SK-N-MC (cell line): ENCODE measurements around the gene AGAP1.
"Not testable (repeated sequence)": the region's sequence is repeated elsewhere in the genome, so short reads cannot be mapped to it uniquely, and the experiment has no call there.

ENCODE experiments used
- DNase-seq: peaks from one replicate; pipeline ENCODE4 v3.0.0-alpha.2; 2011; ENCODE audit warnings: low read depth, low spot score
- H3K27ac ChIP-seq: fragments of 200-600 bp; sonication (generic); 2 replicates; pipeline ENCODE4 v1.5.1; 2016; ENCODE audit warnings: mixed run types
- H3K36me3 ChIP-seq: fragments of 200-600 bp; sonication (generic); 2 replicates; pipeline ENCODE4 v1.6.1; 2017; ENCODE audit warnings: antibody characterized with exemption, low read length, mixed read lengths; ENCODE audit not compliant: insufficient read depth
- H3K4me3 ChIP-seq: fragments of 200-600 bp; sonication (generic); 2 replicates; pipeline ENCODE4 v1.5.1; 2016
- H3K9ac ChIP-seq: fragments of 200-600 bp; sonication (generic); 2 replicates; pipeline ENCODE4 v1.8.0; 2017; ENCODE audit warnings: mixed run types, mixed read lengths; ENCODE audit not compliant: insufficient read length
- H3K9me3 ChIP-seq: fragments of 200-600 bp; sonication (generic); 2 replicates; pipeline ENCODE4 v1.6.1; 2017; ENCODE audit warnings: low read depth, mild to moderate bottlenecking, antibody characterized with exemption, low read length, moderate library complexity, mixed read lengths
- EZH2 ChIP-seq: fragments of 200-600 bp; sonication (generic); IDR thresholded peaks from one replicate; pipeline ENCODE4 v1.6.1; 2017; ENCODE audit warnings: antibody characterized with exemption
- FOXP2 ChIP-seq: optimal IDR thresholded peaks from 2 replicates; pipeline ENCODE3; 2011; ENCODE audit warnings: mild to moderate bottlenecking, moderate library complexity; ENCODE audit not compliant: insufficient read depth; ENCODE audit errors: extremely low read length, control extremely low read depth
- POLR2AphosphoS5 ChIP-seq: IDR thresholded peaks from 2 replicates; pipeline ENCODE4 v1.6.1; 2012; ENCODE audit warnings: mild to moderate bottlenecking, low read depth, low read length, borderline replicate concordance

Gene AGAP1

GRCh38 chr2:235596272-235596671 is 102.4 kb downstream of the AGAP1 start:
- no peaks in the 10 kb centered on the region for H3K9me3 ChIP-seq
- no peak for TF ChIP-seq POLR2AphosphoS5
- no peak for TF ChIP-seq FOXP2
- TF ChIP-seq EZH2: no peak
- no peak overlapping the region for H3K27ac ChIP-seq
- H3K4me3 ChIP-seq: no peak overlapping the region
- H3K9ac ChIP-seq: no peak overlapping the region
- no peaks in the 10 kb centered on the region; the same call in 1 of the 2 replicates for H3K36me3 ChIP-seq
- DNase-seq: no peak

- no peak overlapping the region for H3K27ac ChIP-seq
- no peaks in the 10 kb centered on the region for H3K9me3 ChIP-seq
- DNase-seq: no peak
- no peak overlapping the region for H3K9ac ChIP-seq
- peaks cover under 1% of the 10 kb centered on the region; the same call in 1 of the 2 replicates for H3K36me3 ChIP-seq
- H3K4me3 ChIP-seq: no peak overlapping the region
- no peak for TF ChIP-seq FOXP2
- TF ChIP-seq EZH2: no peak
- TF ChIP-seq POLR2AphosphoS5: no peak
Observed at GRCh38 chr2:235597081-235597615, 103.3 kb downstream of the AGAP1 start.

GRCh38 chr2:235598026-235598425 is 104.2 kb downstream of the AGAP1 start:
- H3K36me3 ChIP-seq: peaks cover 3% of the 10 kb centered on the region; the same call in 1 of the 2 replicates
- H3K9me3 ChIP-seq: no peaks in the 10 kb centered on the region
- peak overlapping the region; percentile 61; the same call in 1 of the 2 replicates for H3K4me3 ChIP-seq
- TF ChIP-seq EZH2: no peak
- no peak for TF ChIP-seq POLR2AphosphoS5
- no peak for TF ChIP-seq FOXP2
- peak overlapping the region; percentile 68; the same call in 1 of the 2 replicates for H3K27ac ChIP-seq
- no peak overlapping the region for H3K9ac ChIP-seq
- no peak for DNase-seq

DNA sequence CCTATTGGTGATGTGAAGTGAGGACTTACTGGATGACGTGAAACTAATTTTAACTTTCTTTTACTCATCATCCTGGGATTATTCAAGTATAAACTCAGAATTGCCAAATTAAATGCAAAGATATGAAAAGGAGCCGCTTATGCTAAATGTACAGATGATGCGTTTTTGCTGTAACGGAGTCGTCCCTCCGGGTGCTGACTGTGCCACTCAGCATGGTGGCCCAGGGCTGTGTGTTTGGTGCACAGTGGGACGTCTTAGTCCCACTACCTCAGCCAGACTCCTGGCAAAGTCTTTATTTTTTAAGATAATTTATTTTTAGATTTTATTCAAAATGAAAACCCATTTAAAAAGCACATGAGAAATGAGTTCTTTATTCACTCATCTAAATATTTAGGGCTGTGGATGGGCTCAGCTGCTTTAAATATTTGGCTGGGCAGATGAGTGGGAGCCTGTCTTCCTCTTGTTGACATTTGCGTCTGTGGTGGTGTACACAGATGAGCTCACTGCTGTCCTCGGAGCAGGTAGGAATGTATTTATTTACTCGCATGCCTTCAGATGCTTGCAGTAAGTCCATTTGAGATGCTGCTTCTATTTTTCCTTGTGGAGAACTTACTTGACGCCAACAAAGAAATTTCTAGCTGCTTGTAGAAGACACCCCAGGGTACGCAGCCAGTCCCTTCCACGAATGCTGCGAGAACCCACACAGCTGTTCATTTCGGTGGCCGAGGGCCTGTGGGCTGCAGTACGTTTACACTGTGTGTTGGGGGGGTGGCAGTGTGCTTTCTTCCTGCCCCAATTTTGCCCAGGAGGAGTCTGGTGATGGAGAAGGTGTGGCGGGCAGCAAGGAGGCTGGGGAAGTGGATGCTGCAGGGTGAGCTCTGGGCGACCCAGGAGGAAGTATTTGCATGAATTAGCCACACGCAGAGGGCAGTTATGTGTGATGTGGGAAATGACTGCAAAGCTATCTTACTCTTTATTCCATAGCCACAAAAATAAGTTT is 105.0 kb downstream of the AGAP1 start:
- peak overlapping the region; percentile 61 for H3K4me3 ChIP-seq
- DNase-seq: peak; percentile 12
- H3K36me3 ChIP-seq: peaks cover 3% of the 10 kb centered on the region; the same call in 1 of the 2 replicates
- H3K9ac ChIP-seq: no peak overlapping the region
- TF ChIP-seq POLR2AphosphoS5 (no peak), EZH2 (no peak)
- H3K9me3 ChIP-seq: no peaks in the 10 kb centered on the region
- peak overlapping the region; percentile 68; the same call in 1 of the 2 replicates for H3K27ac ChIP-seq

DNA sequence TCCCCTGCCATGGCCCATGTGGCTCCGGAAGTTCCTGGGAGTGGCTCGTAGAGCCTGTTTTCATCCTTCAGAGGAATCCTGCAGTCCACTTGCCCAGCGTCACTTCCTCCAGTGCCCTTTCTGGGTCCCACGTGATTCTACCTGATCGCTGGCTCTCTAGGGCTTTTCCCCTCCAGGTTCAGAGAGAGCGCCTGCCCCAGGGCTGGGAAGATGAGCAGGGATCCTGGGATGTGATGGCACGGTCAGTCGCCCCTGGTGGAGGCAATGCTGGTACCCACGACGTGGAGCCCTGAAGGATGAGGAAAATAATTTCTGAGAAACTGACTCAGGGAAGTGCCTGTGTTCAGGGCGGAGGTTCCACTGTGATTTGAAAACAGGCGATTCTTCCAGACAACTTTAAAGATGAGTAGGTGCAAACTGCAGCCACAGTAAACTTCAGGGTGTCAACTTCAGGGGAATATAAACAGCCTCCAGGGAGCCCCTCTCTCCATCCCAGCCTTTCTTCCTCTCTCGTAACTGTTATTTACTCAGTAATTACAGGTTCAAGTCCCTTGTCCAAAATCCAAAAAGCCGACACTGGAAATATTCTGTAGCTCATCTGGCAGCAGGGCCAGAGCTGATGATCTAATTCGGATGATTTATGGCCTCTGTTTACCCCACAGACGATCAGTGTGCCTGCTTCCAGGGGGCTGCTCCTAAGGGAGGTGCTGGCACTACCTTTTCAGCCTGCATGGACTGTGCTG is 105.9 kb downstream of the AGAP1 start:
- Histone ChIP-seq H3K4me3 (no peak overlapping the region), H3K9me3 (no peaks in the 10 kb centered on the region), H3K9ac (no peak overlapping the region), H3K36me3 (peaks cover 3% of the 10 kb centered on the region; the same call in 1 of the 2 replicates), H3K27ac (no peak overlapping the region)
- TF ChIP-seq FOXP2 (no peak), EZH2 (no peak)
- no peak for DNase-seq

DNA sequence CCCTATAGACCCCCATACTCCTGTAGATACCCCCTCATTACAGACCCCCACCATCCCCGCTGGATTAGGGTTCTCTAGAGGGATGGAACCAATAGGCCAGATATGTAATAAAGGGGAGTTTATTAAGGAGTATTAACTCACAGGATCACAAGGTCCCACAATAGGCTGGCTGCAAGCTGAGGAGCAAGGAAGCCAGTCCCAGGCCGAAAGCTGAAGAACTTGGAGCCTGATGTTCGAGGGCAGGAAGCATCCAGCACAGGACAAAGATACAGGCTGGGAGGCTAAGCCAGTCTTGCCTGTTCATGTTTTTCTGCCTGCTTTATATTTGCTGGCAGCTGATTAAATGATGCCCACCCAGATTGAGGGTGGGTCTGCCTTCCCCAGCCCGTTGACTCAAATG is 106.6 kb downstream of the AGAP1 start:
- no peak overlapping the region for H3K4me3 ChIP-seq
- TF ChIP-seq EZH2 (no peak), POLR2AphosphoS5 (no peak), FOXP2 (no peak)
- no peaks in the 10 kb centered on the region for H3K9me3 ChIP-seq
- H3K9ac ChIP-seq: no peak overlapping the region
- H3K36me3 ChIP-seq: peaks cover 3% of the 10 kb centered on the region; the same call in 1 of the 2 replicates
- no peak for DNase-seq
- no peak overlapping the region for H3K27ac ChIP-seq

DNA sequence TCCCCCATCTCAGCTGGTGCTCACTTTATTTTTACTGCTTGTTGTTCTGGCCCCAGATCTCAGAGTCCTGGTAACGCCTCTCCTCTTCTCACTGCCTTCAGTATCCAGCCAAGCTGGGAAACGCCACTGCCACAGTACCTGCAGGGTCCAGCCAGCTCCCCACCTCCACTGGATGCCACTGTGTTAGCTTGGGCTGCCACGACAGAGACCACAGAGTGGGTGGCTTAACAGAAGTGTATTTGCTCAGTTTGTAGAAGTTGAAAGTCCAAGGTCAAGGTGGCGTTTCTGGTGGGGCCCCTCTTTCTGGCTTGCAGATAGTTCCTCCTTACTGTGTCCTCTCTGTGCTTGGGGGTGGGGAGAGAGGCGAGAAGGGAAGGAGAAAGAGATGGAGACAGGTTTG is 107.1 kb downstream of the AGAP1 start:
- Histone ChIP-seq H3K36me3 (peaks cover 3% of the 10 kb centered on the region; the same call in 1 of the 2 replicates), H3K9me3 (no peaks in the 10 kb centered on the region), H3K9ac (no peak overlapping the region), H3K27ac (no peak overlapping the region), H3K4me3 (no peak overlapping the region)
- DNase-seq: no peak
- TF ChIP-seq FOXP2 (no peak), POLR2AphosphoS5 (no peak), EZH2 (no peak)

- Histone ChIP-seq H3K9me3 (no peaks in the 10 kb centered on the region), H3K4me3 (no peak overlapping the region), H3K9ac (no peak overlapping the region), H3K27ac (no peak overlapping the region), H3K36me3 (peaks cover 3% of the 10 kb centered on the region; the same call in 1 of the 2 replicates)
- TF ChIP-seq POLR2AphosphoS5 (no peak), FOXP2 (no peak), EZH2 (no peak)
- no peak for DNase-seq
Observed at GRCh38 chr2:235601960-235602704, 108.3 kb downstream of the AGAP1 start.

GRCh38 chr2:235602971-235603370 is 109.1 kb downstream of the AGAP1 start:
- not testable (repeated sequence) for H3K9me3 ChIP-seq, DNase-seq, H3K27ac ChIP-seq, H3K36me3 ChIP-seq, H3K4me3 ChIP-seq, H3K9ac ChIP-seq
